H1 (cell line): ENCODE results near the gene HLA-E. TPM values are rescaled to one million over a fixed set of nuclear protein-coding genes. Genes with fewer than 3 reads are reported as not detected.

Source experiments
- CTCF ChIA-PET: fragments of 300-600 bp; sonication (Branson Sonifier 250); formaldehyde crosslinking; loops from one replicate; lab custom pipeline; 2021; ENCODE audit not compliant: partially characterized antibody; lab: Charles Lee
- POLR2A ChIA-PET: fragments of 300-600 bp; sonication (Branson Sonifier 250); formaldehyde crosslinking; loops from one replicate; lab custom pipeline; 2021; ENCODE audit warnings: inconsistent platforms; ENCODE audit not compliant: partially characterized antibody; lab: Charles Lee
- DNase-seq, 2 experiments: peaks; one replicate each; pipeline versions ENCODE4 v3.0.0 to v3.0.0-alpha.2; 2010 to 2022; ENCODE audit warnings: low spot score in 2 of 2, low read depth in 1 of 2, mixed read lengths in 1 of 2
- FAIRE-seq: peaks from 2 replicates; lab custom pipeline; 2011; peaks lifted over from hg19 to GRCh38; lab: Jason Lieb, UNC
- H2AFZ ChIP-seq: 2 replicates; pipeline ENCODE4 v1.8.1; 2012; ENCODE audit warnings: low read length, inconsistent platforms
- H2AK5ac ChIP-seq: 2 replicates; pipeline ENCODE4 v1.6.1; 2013; ENCODE audit warnings: low read depth, low read length
- H2BK120ac ChIP-seq: replicated peaks from 2 replicates; pipeline ENCODE3; 2013; ENCODE audit warnings: low read depth, low read length, inconsistent platforms
- H2BK12ac ChIP-seq: 2 replicates; pipeline ENCODE4 v1.6.1; 2013; ENCODE audit warnings: low read depth, low read length
- H2BK15ac ChIP-seq: 2 replicates; pipeline ENCODE4 v1.6.1; 2013; ENCODE audit warnings: low read length
- H2BK20ac ChIP-seq: 2 replicates; pipeline ENCODE4 v1.6.1; 2013; ENCODE audit warnings: low read length
- H2BK5ac ChIP-seq: 2 replicates; pipeline ENCODE4 v1.6.1; 2013; ENCODE audit warnings: low read depth, low read length
- H3K14ac ChIP-seq: 2 replicates; pipeline ENCODE4 v1.6.1; 2013; ENCODE audit warnings: inconsistent platforms; ENCODE audit not compliant: insufficient read length
- H3K18ac ChIP-seq: 2 replicates; pipeline ENCODE4 v1.6.1; 2013; ENCODE audit warnings: low read length; ENCODE audit errors: extremely low read depth
- H3K23ac ChIP-seq: 2 replicates; pipeline ENCODE4 v1.6.1; 2013; ENCODE audit warnings: inconsistent platforms; ENCODE audit not compliant: insufficient read length
- H3K23me2 ChIP-seq: 2 replicates; pipeline ENCODE4 v1.6.1; 2013; ENCODE audit warnings: low read depth, low read length
- H3K27ac ChIP-seq: 2 replicates; pipeline ENCODE4 v1.6.1; 2011; ENCODE audit warnings: low read depth, low read length, inconsistent platforms
- H3K27me3 ChIP-seq, 4 experiments: replicated peaks in 1 of 4; 1 replicate in 1 of 4; 2 replicates in 3 of 4; pipeline versions ENCODE4 v1.6.1 to v1.8.1; 2011 to 2013; ENCODE audit warnings: low read length in 3 of 4, mild to moderate bottlenecking in 3 of 4, inconsistent platforms in 2 of 4, mixed read lengths in 2 of 4, moderate library complexity in 1 of 4; ENCODE audit not compliant: control insufficient read depth in 3 of 4, insufficient read depth in 3 of 4; ENCODE audit errors: extremely low read depth in 1 of 4
- H3K36me3 ChIP-seq, 4 experiments: 2 replicates each; pipeline versions ENCODE4 v1.6.1 to v1.8.1; 2011 to 2013; ENCODE audit warnings: mild to moderate bottlenecking in 4 of 4, low read length in 3 of 4, moderate library complexity in 2 of 4, control low read depth in 1 of 4, inconsistent platforms in 1 of 4; ENCODE audit not compliant: insufficient read depth in 4 of 4, control insufficient read depth in 2 of 4
- H3K4ac ChIP-seq: replicated peaks from 2 replicates; pipeline ENCODE3; 2013; ENCODE audit warnings: low read length, low read depth, mixed read lengths, inconsistent platforms; ENCODE audit not compliant: insufficient read length
- H3K4me1 ChIP-seq, 4 experiments: replicated peaks in 1 of 4; 1 replicate in 1 of 4; 2 replicates in 3 of 4; pipeline versions ENCODE4 v1.6.1 to v1.8.1; 2011 to 2013; ENCODE audit warnings: low read length in 3 of 4, inconsistent platforms in 2 of 4, mixed read lengths in 1 of 4; ENCODE audit not compliant: insufficient read depth in 4 of 4, control insufficient read depth in 3 of 4
- H3K4me2 ChIP-seq, 2 experiments: 2 replicates each; pipeline versions ENCODE4 v1.6.1 to v1.8.1; 2011 to 2013; ENCODE audit warnings: low read depth in 2 of 2, low read length in 2 of 2, control low read depth in 1 of 2, inconsistent platforms in 1 of 2, mild to moderate bottlenecking in 1 of 2; ENCODE audit not compliant: insufficient read depth in 1 of 2
- H3K4me3 ChIP-seq, 4 experiments: fragments of 200-600, 300-600 bp in 1 of 4; sonication (generic), shearing (Covaris generic), sonication (Bioruptor Twin) in 1 of 4; 2 replicates each; pipeline versions ENCODE4 v1.5.1 to v1.8.1; 2011 to 2016; ENCODE audit warnings: low read length in 4 of 4, low read depth in 3 of 4, control low read depth in 2 of 4, inconsistent platforms in 2 of 4, mild to moderate bottlenecking in 2 of 4, mixed read lengths in 1 of 4, moderate library complexity in 1 of 4; ENCODE audit not compliant: insufficient read depth in 2 of 4; ENCODE audit errors: extremely low read depth in 1 of 4
- H3K56ac ChIP-seq: replicated peaks from 2 replicates; pipeline ENCODE3; 2013; ENCODE audit warnings: low read depth, mild to moderate bottlenecking, mixed read lengths, low read length, inconsistent platforms; ENCODE audit not compliant: insufficient read length
- H3K79me1 ChIP-seq: 2 replicates; pipeline ENCODE4 v1.6.1; 2013; ENCODE audit warnings: low read depth, low read length, control low read depth
- H3K79me2 ChIP-seq, 2 experiments: 2 replicates each; pipeline versions ENCODE4 v1.6.1 to v1.8.1; 2012 to 2013; ENCODE audit warnings: low read length in 2 of 2, mild to moderate bottlenecking in 2 of 2, inconsistent platforms in 1 of 2; ENCODE audit not compliant: insufficient read depth in 2 of 2, control insufficient read depth in 1 of 2
- H3K9ac ChIP-seq, 4 experiments: replicated peaks in 1 of 4; 1 replicate in 1 of 4; 2 replicates in 3 of 4; pipeline versions ENCODE4 v1.6.1 to v1.8.1; 2011 to 2013; ENCODE audit warnings: low read depth in 3 of 4, low read length in 3 of 4, control low read depth in 2 of 4, mild to moderate bottlenecking in 2 of 4, moderate library complexity in 2 of 4, inconsistent platforms in 1 of 4; ENCODE audit errors: extremely low read depth in 1 of 4
- H3K9me3 ChIP-seq, 2 experiments: 2 replicates each; pipeline versions ENCODE4 v1.6.1 to v1.8.1; 2012 to 2013; ENCODE audit warnings: mild to moderate bottlenecking in 2 of 2, moderate library complexity in 2 of 2, control low read depth in 1 of 2, inconsistent platforms in 1 of 2, low read depth in 1 of 2, low read length in 1 of 2, mixed read lengths in 1 of 2; ENCODE audit not compliant: insufficient read depth in 2 of 2
- H4K20me1 ChIP-seq, 2 experiments: replicated peaks in 1 of 2; 2 replicates each; pipeline versions ENCODE3 to v1.8.1; 2011 to 2013; ENCODE audit warnings: inconsistent platforms in 2 of 2, low read length in 2 of 2, mild to moderate bottlenecking in 1 of 2; ENCODE audit not compliant: insufficient read depth in 2 of 2, control insufficient read depth in 1 of 2
- H4K5ac ChIP-seq: 2 replicates; pipeline ENCODE4 v1.6.1; 2013; ENCODE audit warnings: low read length, low read depth, mixed read lengths, inconsistent platforms; ENCODE audit not compliant: insufficient read length
- H4K8ac ChIP-seq: 2 replicates; pipeline ENCODE4 v1.8.0; 2013; ENCODE audit warnings: mild to moderate bottlenecking, moderate library complexity, low read length, inconsistent platforms; ENCODE audit not compliant: insufficient read depth; ENCODE audit errors: extremely low read depth
- H4K91ac ChIP-seq: replicated peaks from 2 replicates; pipeline ENCODE3; 2013; ENCODE audit warnings: low read length, mixed read lengths, inconsistent platforms; ENCODE audit not compliant: insufficient read length
- CEBPB ChIP-seq: IDR thresholded peaks from 2 replicates; pipeline ENCODE4 v1.6.1; 2012; ENCODE audit warnings: low read depth, low read length
- GABPA ChIP-seq: IDR thresholded peaks from 2 replicates; pipeline ENCODE4 v1.6.1; 2011; ENCODE audit warnings: mild to moderate bottlenecking, low read length, moderate library complexity, borderline replicate concordance; ENCODE audit not compliant: insufficient read depth
- HDAC6 ChIP-seq: IDR thresholded peaks from one replicate; pipeline ENCODE4 v1.7.1; 2012; ENCODE audit warnings: low read depth, mild to moderate bottlenecking, inconsistent platforms, low read length, moderate library complexity
- JUN ChIP-seq: IDR thresholded peaks from 2 replicates; pipeline ENCODE4 v1.6.1; 2011; ENCODE audit warnings: low read depth, mild to moderate bottlenecking, improper control_type of control experiment, low read length
- JUND ChIP-seq: IDR thresholded peaks from 2 replicates; pipeline ENCODE4 v1.6.1; 2011; ENCODE audit warnings: mild to moderate bottlenecking, improper control_type of control experiment, low read length
- MAFK ChIP-seq: IDR thresholded peaks from 2 replicates; pipeline ENCODE4 v1.6.1; 2012; ENCODE audit warnings: low read depth, mild to moderate bottlenecking, improper control_type of control experiment, low read length
- MAX ChIP-seq: IDR thresholded peaks from 2 replicates; pipeline ENCODE4 v1.6.1; 2012; ENCODE audit warnings: inconsistent platforms
- PHF8 ChIP-seq: fragments of 200-600 bp; sonication (generic); conservative IDR thresholded peaks from 2 replicates; pipeline ENCODE4 v1.7.1; 2012; ENCODE audit warnings: low read depth, mild to moderate bottlenecking, inconsistent platforms, low read length, moderate library complexity
- POLR2A ChIP-seq, 2 experiments: IDR thresholded peaks; 1 replicate in 1 of 2; 2 replicates in 1 of 2; pipeline ENCODE4 v1.6.1; 2011; ENCODE audit warnings: low read depth in 2 of 2, low read length in 2 of 2, mild to moderate bottlenecking in 2 of 2; ENCODE audit errors: control extremely low read depth in 1 of 2
- RBBP5 ChIP-seq: IDR thresholded peaks from 2 replicates; pipeline ENCODE4 v1.7.1; 2012; ENCODE audit warnings: low read depth, mild to moderate bottlenecking, inconsistent platforms, low read length, moderate library complexity, borderline replicate concordance
- SIRT6 ChIP-seq: IDR thresholded peaks from one replicate; pipeline ENCODE4 v1.7.1; 2012; ENCODE audit warnings: low read length, inconsistent platforms
- SIX5 ChIP-seq: IDR thresholded peaks from 2 replicates; pipeline ENCODE4 v1.6.1; 2011; ENCODE audit warnings: mild to moderate bottlenecking, low read depth, low read length
- TCF12 ChIP-seq: IDR thresholded peaks from 2 replicates; pipeline ENCODE4 v1.6.1; 2011; ENCODE audit warnings: low read depth, mild to moderate bottlenecking, low read length
- WGBS, 2 experiments: shearing (Covaris generic) in 1 of 2; methylation state at CpG; one replicate each; pipeline versions ENCODE4 v1.1.6 to v1.1.7; 2013 to 2015; ENCODE audit warnings: low lambda C conversion rate in 2 of 2, mixed read lengths in 2 of 2, inconsistent platforms in 1 of 2, low coverage in 1 of 2, missing lambda C conversion rate in 1 of 2; ENCODE audit not compliant: insufficient replicate concordance in 2 of 2, insufficient coverage in 1 of 2, insufficient read length in 1 of 2; ENCODE audit errors: extremely low coverage in 1 of 2, missing lambda C conversion rate in 1 of 2; 5-methylcytosine and 5-hydroxymethylcytosine counted together
- polyA plus RNA-seq, 7 experiments: library from polyadenylated mRNA; depleted of rRNA in 3 of 7; stranded (reverse) in 5 of 7; unstranded in 2 of 7; fragments of >200 nt in 5 of 7; fragments of 200-250 nt in 2 of 7; gene quantifications; 1 replicate in 5 of 7; 2 replicates in 1 of 7; 4 replicates in 1 of 7; pipeline versions ENCODE4 v1.2.1 to v1.2.3, GENCODE V29; 2011 to 2013; ENCODE audit warnings: missing spikeins in 2 of 7, mixed read lengths in 2 of 7
- total RNA-seq: library from RNA; stranded (reverse); fragmentation: NEBNext Ultra II Directional; extraction: Animal tissue kit (Norgen Biotek cat#: 25700); gene quantifications from 2 replicates; pipeline ENCODE4 v1.2.1, GENCODE V29; 2021

Gene HLA-E
- total and polyA plus RNA-seq, 2 of the 8 experiments (the other 6 are each of a cell fraction or from before 2014, with no cell fraction given), result 20.2 to 28.0 TPM

GRCh38 chr6:30507849-30508827 is 18.8 kb downstream of the HLA-E start:
- no peaks in the 10 kb centered on the region for H3K9me3 ChIP-seq
- no peak overlapping the region for H4K91ac ChIP-seq
- no peak overlapping the region for H3K9ac ChIP-seq
- H3K18ac ChIP-seq, result no peak overlapping the region
- DNase-seq, result no peak
- ChIA-PET CTCF (interaction anchor here (0.7 to 6.0 kb wide), 5 partner anchors 15 to 35 kb away, joined by 3 to 46 read pairs (median 3); no protein-coding TSS in a partner anchor), POLR2A (interaction anchor here (1.6 kb wide), 2 partner anchors 17 to 56 kb away, joined by 3 to 5 read pairs; no protein-coding TSS in a partner anchor)
- no peak overlapping the region for H3K4ac ChIP-seq
- H3K27me3 ChIP-seq, result no peaks in the 10 kb centered on the region
- no peak overlapping the region for H2BK12ac ChIP-seq
- no peak overlapping the region for H4K8ac ChIP-seq
- no peak overlapping the region for H3K4me2 ChIP-seq
- no peak overlapping the region for H2AK5ac ChIP-seq
- H3K14ac ChIP-seq, result no peak overlapping the region
- no peaks in the 10 kb centered on the region for H3K79me2 ChIP-seq
- no peaks in the 10 kb centered on the region for H3K36me3 ChIP-seq
- H3K4me1 ChIP-seq, result 0 out of 7 replicates have a peak, but pooled peaks cover 0 to 2% (median 0%) of the 10 kb centered on the region in 4 experiments
- H4K20me1 ChIP-seq, result no peaks in the 10 kb centered on the region
- H3K23ac ChIP-seq, result no peak overlapping the region
- no peak overlapping the region for H3K4me3 ChIP-seq
- no peak overlapping the region for H2BK120ac ChIP-seq
- H3K27ac ChIP-seq, result no peak overlapping the region
- no peaks in the 10 kb centered on the region for H3K23me2 ChIP-seq
- no peak overlapping the region for H2BK15ac ChIP-seq
- H4K5ac ChIP-seq, result no peak overlapping the region
- H2BK20ac ChIP-seq, result no peak overlapping the region
- no peak overlapping the region for H2AFZ ChIP-seq
- no peak for FAIRE-seq
- H3K79me1 ChIP-seq, result no peaks in the 10 kb centered on the region
- H2BK5ac ChIP-seq, result no peak overlapping the region
- no peak overlapping the region for H3K56ac ChIP-seq
- 87% methylated on average over 5 of the region's 5 CpGs; no CpG with 5 or more reads in 1 of the 2 experiments for WGBS, 2 experiments
- no peak for TF ChIP-seq HDAC6
- no peak for TF ChIP-seq JUND
- no peak for TF ChIP-seq SIX5
- no peak for TF ChIP-seq SIRT6
- TF ChIP-seq GABPA, result no peak
- TF ChIP-seq MAFK, result no peak
- TF ChIP-seq TCF12, result no peak
- no peak for TF ChIP-seq POLR2A (IDR thresholded peaks at IDR 0.05; ENCODE audit: control extremely low read depth in 1 of 2, low read depth in 2 of 2, low read length in 2 of 2)
- no peak for TF ChIP-seq MAX
- no peak for TF ChIP-seq PHF8
- TF ChIP-seq RBBP5, result no peak
- no peak for TF ChIP-seq JUN
- TF ChIP-seq CEBPB, result no peak
